Measurements from ENCODE around the gene GIMAP7. TPM values are rescaled to one million over a fixed set of nuclear protein-coding genes. Genes with fewer than 3 reads are reported as not detected.

GIMAP7 gene
- total RNA-seq, 3 donors from 2014 or later (not counting 1 experiment from before 2014, with no cell fraction given) = 66.3 to 100 (median 67.6) TPM

GRCh38 chr7:150567871-150568301 is 53.2 kb downstream of the GIMAP7 start:
- DNase-seq = peak in 1 of 2 donors; percentile 44
- peaks cover 44% of the 10 kb centered on the region for H3K9me3 ChIP-seq (ENCODE audit: control insufficient read depth, insufficient read depth, low read length)
- H3K4me3 ChIP-seq (ENCODE audit: low read length) = peak overlapping the region; percentile 72
- no peak for TF ChIP-seq CTCF (IDR thresholded peaks at IDR 0.05)
- H3K27ac ChIP-seq (ENCODE audit: low read length) = peak overlapping the region; percentile 66
- Mint-ChIP-seq H3K4me1 (peaks cover 73 to 82% of the 10 kb centered on the region in 2 donors), H3K4me3 (peak overlapping the region; percentile 96), H3K9me3 (peaks cover 12 to 22% of the 10 kb centered on the region in 2 donors), H3K36me3 (peaks cover 61% of the 10 kb centered on the region), H3K27ac (peak overlapping the region; percentile 90 to 95), H3K27me3 (ENCODE audit: low read depth in 2 of 2) (no peaks in the 10 kb centered on the region)
- intact Hi-C loops (cut with micrococcal nuclease) = loop anchor here (2.0 to 5.0 kb wide), 6 partner anchors 53 to 189 kb away; partner anchors contain the start of genes GIMAP5, GIMAP6, GIMAP7 and GIMAP8
- H3K36me3 ChIP-seq (ENCODE audit: control insufficient read depth, insufficient read depth, low read length) = peaks cover 32% of the 10 kb centered on the region
- H3K27me3 ChIP-seq (ENCODE audit: control insufficient read depth, insufficient read depth, low read length) = no peaks in the 10 kb centered on the region
- ATAC-seq = peak; percentile 32 to 52 (median 44)
- peaks cover 49% of the 10 kb centered on the region for H3K4me1 ChIP-seq (ENCODE audit: control insufficient read depth, insufficient read depth, low read length)
- 42% methylated on average over 3 of the region's 3 CpGs for WGBS (ENCODE audit: insufficient coverage)

- Histone ChIP-seq H3K27me3 (ENCODE audit: control insufficient read depth, insufficient read depth, low read length) (no peaks in the 10 kb centered on the region), H3K4me1 (ENCODE audit: control insufficient read depth, insufficient read depth, low read length) (peaks cover 43% of the 10 kb centered on the region), H3K4me3 (ENCODE audit: low read length) (peak overlapping the region; percentile 72), H3K9me3 (ENCODE audit: control insufficient read depth, insufficient read depth, low read length) (peaks cover 39% of the 10 kb centered on the region), H3K27ac (ENCODE audit: low read length) (peak overlapping the region; percentile 66), H3K36me3 (ENCODE audit: control insufficient read depth, insufficient read depth, low read length) (peaks cover 39% of the 10 kb centered on the region)
- intact Hi-C loops (cut with micrococcal nuclease) = loop anchor here (2.0 to 5.0 kb wide), 5 partner anchors 64 to 189 kb away; partner anchors contain the start of genes GIMAP5, GIMAP6 and GIMAP8
- peak overlapping the region; percentile 96 for H3K4me3 Mint-ChIP-seq
- no peaks in the 10 kb centered on the region for H3K27me3 Mint-ChIP-seq (ENCODE audit: low read depth in 2 of 2)
- peaks cover 65% of the 10 kb centered on the region for H3K36me3 Mint-ChIP-seq
- H3K27ac Mint-ChIP-seq = peak overlapping the region; percentile 90 to 95
- ATAC-seq (peak in 2 of 3 donors; percentile 46 to 52), DNase-seq (peak in 1 of 2 donors; percentile 65)
- TF ChIP-seq CTCF (IDR thresholded peaks at IDR 0.05) = no peak
- H3K4me1 Mint-ChIP-seq = peaks cover 65 to 77% of the 10 kb centered on the region in 2 donors
- H3K9me3 Mint-ChIP-seq = peaks cover 12 to 20% of the 10 kb centered on the region in 2 donors
- WGBS (ENCODE audit: insufficient coverage) = 55% methylated on average over 2 of the region's 2 CpGs
Measured at GRCh38 chr7:150568714-150569113, 54.0 kb downstream of the GIMAP7 start.

DNA sequence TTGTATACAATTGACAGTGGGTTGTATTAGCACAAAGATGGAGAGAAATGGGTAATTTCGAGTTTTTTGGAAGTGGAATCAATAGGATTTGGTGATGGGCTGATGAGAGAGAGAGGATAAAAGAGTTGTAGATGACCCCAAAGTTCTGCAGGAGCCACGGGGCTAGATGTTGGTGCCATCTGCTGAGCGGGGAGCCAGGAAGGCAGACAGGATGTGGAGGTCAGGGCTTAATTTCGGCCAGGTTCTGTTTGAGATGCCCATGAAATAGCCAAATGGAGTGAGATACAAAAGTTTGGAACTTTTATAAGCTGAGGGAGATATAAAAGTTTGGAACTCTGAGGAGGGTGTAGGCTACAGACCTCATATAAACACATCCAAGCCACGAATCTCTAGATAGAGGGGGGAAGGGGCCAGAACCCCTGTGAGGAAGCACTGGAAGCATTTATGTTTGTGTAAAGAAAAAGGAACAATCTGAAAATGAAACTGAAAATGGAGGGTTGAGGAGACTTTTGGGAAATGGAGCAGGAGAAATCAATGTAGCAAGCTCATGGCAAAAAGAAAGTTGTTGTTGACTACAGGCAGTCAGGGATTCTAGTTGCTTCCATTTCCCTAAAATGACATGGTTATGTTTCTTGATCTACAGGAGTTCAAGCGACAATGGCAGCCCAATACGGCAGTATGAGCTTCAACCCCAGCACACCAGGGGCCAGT is 54.7 kb downstream of the GIMAP7 start:
- peak overlapping the region; percentile 90 to 95 for H3K27ac Mint-ChIP-seq
- no peak for TF ChIP-seq CTCF (IDR thresholded peaks at IDR 0.05)
- H3K4me3 Mint-ChIP-seq = peak overlapping the region; percentile 96
- Histone ChIP-seq H3K4me1 (ENCODE audit: control insufficient read depth, insufficient read depth, low read length) (peaks cover 43% of the 10 kb centered on the region), H3K36me3 (ENCODE audit: control insufficient read depth, insufficient read depth, low read length) (peaks cover 44% of the 10 kb centered on the region), H3K9me3 (ENCODE audit: control insufficient read depth, insufficient read depth, low read length) (peaks cover 39% of the 10 kb centered on the region), H3K27ac (ENCODE audit: low read length) (peak overlapping the region; percentile 66), H3K4me3 (ENCODE audit: low read length) (peak overlapping the region; percentile 72), H3K27me3 (ENCODE audit: control insufficient read depth, insufficient read depth, low read length) (no peaks in the 10 kb centered on the region)
- DNase-seq = peak in 1 of 2 donors; percentile 40
- 52% methylated on average over 7 of the region's 7 CpGs for WGBS (ENCODE audit: insufficient coverage)
- peaks cover 63% of the 10 kb centered on the region for H3K36me3 Mint-ChIP-seq
- intact Hi-C loops (cut with micrococcal nuclease) = loop anchor here (2.0 to 5.0 kb wide), 5 partner anchors 63 to 188 kb away; partner anchors contain the start of genes GIMAP5, GIMAP6 and GIMAP8
- H3K9me3 Mint-ChIP-seq = peaks cover 12 to 25% of the 10 kb centered on the region in 2 donors
- H3K4me1 Mint-ChIP-seq = peaks cover 58 to 70% of the 10 kb centered on the region in 2 donors
- no peak for ATAC-seq
- H3K27me3 Mint-ChIP-seq (ENCODE audit: low read depth in 2 of 2) = no peaks in the 10 kb centered on the region

Other genes starting within 250 kb of the GIMAP7 start
- gene LRRC61, start 191.5 kb upstream of the GIMAP7 start, total RNA-seq = 10 to 100 TPM in 2 of 3 donors, 1 to 10 TPM in 1; 7.3 to 16.7 (median 13.7) TPM
- 1 to 10 TPM; 5.1 to 8.3 (median 7.2) TPM for gene ACTR3C, start 191.3 kb upstream of the GIMAP7 start, total RNA-seq
- not detected for gene RARRES2, start 173.2 kb upstream of the GIMAP7 start, total RNA-seq
- 10 to 100 TPM; 58.9 to 79.4 (median 76.5) TPM for gene REPIN1, start 146.1 kb upstream of the GIMAP7 start, total RNA-seq
- 1 to 10 TPM; 1.3 to 2.7 (median 1.6) TPM for gene ZNF775, start 135.5 kb upstream of the GIMAP7 start, total RNA-seq
- gene GIMAP8, start 64.2 kb upstream of the GIMAP7 start, total RNA-seq = 10 to 100 TPM in 1 of 3 donors, 1 to 10 TPM in 2; 6.7 to 17.7 (median 8.4) TPM
- 100 to 1,000 TPM; 105 to 215 (median 124) TPM for gene GIMAP4, start 52.5 kb downstream of the GIMAP7 start, total RNA-seq
- gene GIMAP6, start 117.5 kb downstream of the GIMAP7 start, total RNA-seq = 100 to 1,000 TPM in 1 of 3 donors, 10 to 100 TPM in 2; 39.7 to 100 (median 51.9) TPM
- 10 to 100 TPM; 47.5 to 77.5 (median 61.0) TPM for gene GIMAP2, start 170.8 kb downstream of the GIMAP7 start, total RNA-seq
- 10 to 100 TPM; 11.1 to 23.9 (median 13.3) TPM for gene GIMAP1, start 201.7 kb downstream of the GIMAP7 start, total RNA-seq
- 10 to 100 TPM; 29.2 to 64.1 (median 35.3) TPM for gene GIMAP5, start 222.5 kb downstream of the GIMAP7 start, total RNA-seq